Activated CD4-positive, alpha-beta T cell treated with anti-CD3 and anti-CD28 coated beads, Interleukin-2, amount 50 U/mL, for 1 hour (primary cell): ENCODE measurements around the gene SNN.

Experiments used
- DNase-seq: peaks from one replicate; pipeline ENCODE4 v3.0.0-alpha.2; 2020

The SNN gene

GRCh38 chr16:11667824-11668622 is at the start of gene SNN:
SNN (plus strand) TSS chr16:11668455; CDS start chr16:11676060, 7,605 bp downstream.
- DNase-seq: peak; percentile 82

GRCh38 chr16:11619327-11619851 is 48.9 kb upstream of the SNN start:
- DNase-seq: no peak

- DNase-seq: no peak
Measured at GRCh38 chr16:11620243-11621003, 47.8 kb upstream of the SNN start.

- DNase-seq: no peak
Measured at GRCh38 chr16:11621539-11621919, 46.7 kb upstream of the SNN start.

GRCh38 chr16:11621920-11622651 is 46.2 kb upstream of the SNN start:
- peak; percentile 54 for DNase-seq

- DNase-seq: no peak
Measured at GRCh38 chr16:11624205-11624604, 44.0 kb upstream of the SNN start.

- DNase-seq: no peak
Measured at GRCh38 chr16:11624636-11625607, 43.3 kb upstream of the SNN start.

GRCh38 chr16:11625769-11626168 is 42.5 kb upstream of the SNN start:
- DNase-seq: no peak

- no peak for DNase-seq
Measured at GRCh38 chr16:11626657-11627291, 41.5 kb upstream of the SNN start.

- DNase-seq: no peak
Measured at GRCh38 chr16:11627292-11627663, 41.0 kb upstream of the SNN start.

- DNase-seq: no peak
Measured at GRCh38 chr16:11627822-11628457, 40.3 kb upstream of the SNN start.

GRCh38 chr16:11629071-11630030 is 38.9 kb upstream of the SNN start:
- DNase-seq: no peak

GRCh38 chr16:11630046-11630767 is 38.0 kb upstream of the SNN start:
- no peak for DNase-seq

- DNase-seq: no peak
Measured at GRCh38 chr16:11630768-11631056, 37.5 kb upstream of the SNN start.

GRCh38 chr16:11631214-11631613 is 37.0 kb upstream of the SNN start:
- DNase-seq: no peak

- DNase-seq: no peak
Measured at GRCh38 chr16:11632455-11632939, 35.8 kb upstream of the SNN start.

GRCh38 chr16:11633113-11633512 is 35.1 kb upstream of the SNN start:
- no peak for DNase-seq

- DNase-seq: no peak
Measured at GRCh38 chr16:11634312-11634711, 33.9 kb upstream of the SNN start.

GRCh38 chr16:11635113-11635652 is 33.1 kb upstream of the SNN start:
- DNase-seq: no peak
